ENCODE measurements around the gene CCDC13.
A peak's percentile ranks its signal among the peaks of the same experiment; 100 is the strongest.

Gene CCDC13

GRCh38 chr3:42796332-42796885 is 23.4 kb upstream of the CCDC13 start:
- no peak for DNase-seq (ENCODE audit: low spot score)

- DNase-seq (ENCODE audit: low spot score): no peak
Measured at GRCh38 chr3:42795621-42796181, 22.6 kb upstream of the CCDC13 start.

GRCh38 chr3:42790714-42791229 is 17.7 kb upstream of the CCDC13 start:
- DNase-seq (ENCODE audit: low spot score): no peak

GRCh38 chr3:42786631-42787030 is 13.6 kb upstream of the CCDC13 start:
- DNase-seq (ENCODE audit: low spot score): no peak

- DNase-seq (ENCODE audit: low spot score): no peak
Measured at GRCh38 chr3:42786212-42786611, 13.2 kb upstream of the CCDC13 start.

- DNase-seq (ENCODE audit: low spot score): peak; percentile 76
Measured at GRCh38 chr3:42780892-42781700, 8.0 kb upstream of the CCDC13 start.

- peak; percentile 80 for DNase-seq (ENCODE audit: low spot score)
Measured at GRCh38 chr3:42780398-42780797, 7.3 kb upstream of the CCDC13 start.

GRCh38 chr3:42778644-42779043 is 5.6 kb upstream of the CCDC13 start:
- DNase-seq (ENCODE audit: low spot score): peak; percentile 57

GRCh38 chr3:42773409-42773751 is 327 bp upstream of the CCDC13 start:
- DNase-seq (ENCODE audit: low spot score): no peak

GRCh38 chr3:42771271-42771670 is 1.8 kb downstream of the CCDC13 start:
- no peak for DNase-seq (ENCODE audit: low spot score)

- no peak for DNase-seq (ENCODE audit: low spot score)
Measured at GRCh38 chr3:42769477-42770131, 3.4 kb downstream of the CCDC13 start.

- DNase-seq (ENCODE audit: low spot score): no peak
Measured at GRCh38 chr3:42764561-42765295, 8.3 kb downstream of the CCDC13 start.

GRCh38 chr3:42764115-42764514 is 8.9 kb downstream of the CCDC13 start:
- DNase-seq (ENCODE audit: low spot score): no peak

- no peak for DNase-seq (ENCODE audit: low spot score)
Measured at GRCh38 chr3:42763021-42763420, 10.0 kb downstream of the CCDC13 start.

- no peak for DNase-seq (ENCODE audit: low spot score)
Measured at GRCh38 chr3:42762046-42762724, 10.9 kb downstream of the CCDC13 start.

- DNase-seq (ENCODE audit: low spot score): no peak
Measured at GRCh38 chr3:42758126-42758525, 14.9 kb downstream of the CCDC13 start.

- no peak for DNase-seq (ENCODE audit: low spot score)
Measured at GRCh38 chr3:42756681-42757213, 16.3 kb downstream of the CCDC13 start.

- DNase-seq (ENCODE audit: low spot score): no peak
Measured at GRCh38 chr3:42755681-42756578, 17.1 kb downstream of the CCDC13 start.

GRCh38 chr3:42753757-42754156 is 19.3 kb downstream of the CCDC13 start:
- no peak for DNase-seq (ENCODE audit: low spot score)

GRCh38 chr3:42752961-42753360 is 20.1 kb downstream of the CCDC13 start:
- no peak for DNase-seq (ENCODE audit: low spot score)

Measured in kidney tubule cell (primary cell).